Esophagus muscularis mucosa (tissue), 4 donors: ENCODE measurements around the gene HDAC4. TPM values are rescaled to one million over a fixed set of nuclear protein-coding genes. Genes with fewer than 3 reads are reported as not detected.

Experiments
- DNase-seq: peaks from one replicate; pipeline ENCODE4 v3.0.0-alpha.2; 2017; ENCODE audit errors: extremely low spot score
- H3K27ac ChIP-seq, 4 donors: fragments of 200-600 bp; sonication (generic); replicated peaks in 1 of 4; 1 replicate in 3 of 4; 2 replicates in 1 of 4; pipeline ENCODE4 v1.5.1; 2016 to 2019; ENCODE audit warnings: mild to moderate bottlenecking in 1 of 4
- H3K27me3 ChIP-seq, 4 donors: fragments of 200-600 bp; sonication (generic); one replicate each; pipeline versions ENCODE4 v1.5.1 to v1.6.0; 2016 to 2019
- H3K36me3 ChIP-seq, 4 donors: fragments of 200-600 bp; sonication (generic); one replicate each; pipeline ENCODE4 v1.5.1; 2016 to 2019
- H3K4me1 ChIP-seq, 4 donors: fragments of 200-600 bp; sonication (generic); one replicate each; pipeline ENCODE4 v1.5.1; 2016 to 2019
- H3K4me3 ChIP-seq, 4 donors: fragments of 200-600 bp; sonication (generic); 1 replicate in 2 of 4; 2 replicates in 2 of 4; pipeline ENCODE4 v1.5.1; 2016 to 2019; ENCODE audit warnings: mild to moderate bottlenecking in 4 of 4, moderate library complexity in 1 of 4
- H3K9me3 ChIP-seq, 4 donors: fragments of 200-600 bp; sonication (generic); 1 replicate in 3 of 4; 2 replicates in 1 of 4; pipeline ENCODE4 v1.5.1; 2016 to 2019
- CTCF ChIP-seq, 3 experiments: fragments of 200-600 bp in 2 of 3; fragments of 450-650 bp in 1 of 3; sonication (generic) in 2 of 3; IDR thresholded peaks; one replicate each; pipeline ENCODE4 v1.5.1; 2017 to 2019; ENCODE audit warnings: antibody characterized with exemption in 3 of 3, mild to moderate bottlenecking in 2 of 3, moderate library complexity in 1 of 3
- EP300 ChIP-seq: sonication (generic); formaldehyde crosslinking; IDR thresholded peaks from one replicate; pipeline ENCODE4 v1.6.1; 2017; ENCODE audit warnings: antibody characterized with exemption
- POLR2A ChIP-seq: fragments of 450-650 bp; IDR thresholded peaks from one replicate; pipeline ENCODE4 v1.6.1; 2017; ENCODE audit warnings: antibody characterized with exemption, moderate library complexity, mild to moderate bottlenecking, low read depth
- POLR2AphosphoS5 ChIP-seq, 2 donors: sonication (generic); formaldehyde crosslinking; IDR thresholded peaks; one replicate each; pipeline ENCODE4 v1.6.1; 2017; ENCODE audit warnings: antibody characterized with exemption in 2 of 2
- WGBS: methylation state at CpG from one replicate; pipeline ENCODE4 v1.1.5; 2018; 5-methylcytosine and 5-hydroxymethylcytosine counted together
- intact Hi-C: fragments of 100-400 bp; cut with DNase I; formaldehyde crosslinking; loops from one replicate; pipeline ENCODE4 v1.15.1; 2023
- total RNA-seq, 4 donors: library from RNA; depleted of rRNA; stranded (reverse); fragments of >200 nt; gene quantifications; one replicate each; pipeline versions ENCODE4 v1.1.0 to v1.2.1, GENCODE V29; 2016

HDAC4 gene
- total RNA-seq, 4 donors from 2014 or later = 59.4 to 119 (median 76.1) TPM

- TF ChIP-seq CTCF (IDR thresholded peaks at IDR 0.05) = no peak
- TF ChIP-seq EP300 = no peak
- TF ChIP-seq POLR2AphosphoS5 (IDR thresholded peaks at IDR 0.05) = peak in 1 of 2 donors; percentile 60
- TF ChIP-seq POLR2A = no peak
- Histone ChIP-seq H3K4me3 (peak overlapping the region; percentile 28 to 39 (median 35)), H3K36me3 (no peaks in the 10 kb centered on the region), H3K27me3 (no peaks in the 10 kb centered on the region), H3K27ac (peak overlapping the region; percentile 86 to 94 (median 90)), H3K4me1 (peaks cover 67 to 84% (median 84%) of the 10 kb centered on the region in 4 donors), H3K9me3 (no peaks in the 10 kb centered on the region)
- 24% methylated on average over 10 of the region's 10 CpGs for WGBS
- intact Hi-C loops = no loop called here
- DNase-seq = no peak
Observed at GRCh38 chr2:239222706-239223309, 178.0 kb downstream of the HDAC4 start.

GRCh38 chr2:239222312-239222660, 178.5 kb downstream of the HDAC4 start:
- TF ChIP-seq POLR2AphosphoS5 (IDR thresholded peaks at IDR 0.05) = no peak
- TF ChIP-seq CTCF (IDR thresholded peaks at IDR 0.05) = no peak
- TF ChIP-seq EP300 = no peak
- TF ChIP-seq POLR2A = no peak
- Histone ChIP-seq H3K4me3 (peak overlapping the region; percentile 35 to 50 (median 38)), H3K36me3 (no peaks in the 10 kb centered on the region), H3K9me3 (no peaks in the 10 kb centered on the region), H3K4me1 (peaks cover 61 to 84% (median 84%) of the 10 kb centered on the region in 4 donors), H3K27me3 (no peaks in the 10 kb centered on the region), H3K27ac (peak overlapping the region; percentile 86 to 94 (median 90))
- intact Hi-C loops = no loop called here
- no peak for DNase-seq
- WGBS = 47% methylated on average over 2 of the region's 2 CpGs

- no peak for DNase-seq
- peak overlapping the region; percentile 86 to 94 (median 90) for H3K27ac ChIP-seq
- peaks cover 58 to 84% (median 84%) of the 10 kb centered on the region in 4 donors for H3K4me1 ChIP-seq
- H3K9me3 ChIP-seq = no peaks in the 10 kb centered on the region
- H3K4me3 ChIP-seq = peak overlapping the region in 1 of 4 donors; percentile 35
- no peaks in the 10 kb centered on the region for H3K27me3 ChIP-seq
- no peaks in the 10 kb centered on the region for H3K36me3 ChIP-seq
- intact Hi-C loops = no loop called here
- 96% methylated on average over 15 of the region's 15 CpGs for WGBS
- TF ChIP-seq CTCF (IDR thresholded peaks at IDR 0.05) (no peak), POLR2AphosphoS5 (IDR thresholded peaks at IDR 0.05) (no peak), POLR2A (no peak), EP300 (no peak)
Observed at GRCh38 chr2:239220981-239221396, 179.8 kb downstream of the HDAC4 start.

GRCh38 chr2:239220341-239220740, 180.5 kb downstream of the HDAC4 start:
- H3K4me1 ChIP-seq = peaks cover 52 to 84% (median 84%) of the 10 kb centered on the region in 4 donors
- WGBS = 87% methylated on average over 9 of the region's 9 CpGs
- H3K27ac ChIP-seq = peak overlapping the region; percentile 86 to 94 (median 90)
- H3K9me3 ChIP-seq = no peaks in the 10 kb centered on the region
- H3K27me3 ChIP-seq = no peaks in the 10 kb centered on the region
- DNase-seq = no peak
- intact Hi-C loops = no loop called here
- TF ChIP-seq POLR2AphosphoS5 (IDR thresholded peaks at IDR 0.05) = no peak
- TF ChIP-seq EP300 = no peak
- no peak for TF ChIP-seq CTCF (IDR thresholded peaks at IDR 0.05)
- no peaks in the 10 kb centered on the region for H3K36me3 ChIP-seq
- H3K4me3 ChIP-seq = no peak overlapping the region
